Activated CD8-positive, alpha-beta T cell treated with anti-CD3 and anti-CD28 coated beads for 36 hours (primary cell): ENCODE results near the gene SORCS2. TPM values are rescaled to one million over a fixed set of nuclear protein-coding genes. Genes with fewer than 3 reads are reported as not detected.

ENCODE experiments used
- ATAC-seq: fragments of 200-7000 bp; cut with Tn5 transposase; one replicate; pipeline ENCODE4 v1.10.0; 2021; ENCODE audit warnings: mild to moderate bottlenecking, moderate library complexity
- CTCF ChIA-PET: fragments of 350-600 bp; sonication (Branson Sonifier 250); formaldehyde crosslinking; loops from one replicate; lab custom pipeline; 2021; ENCODE audit warnings: antibody characterized with exemption; lab: Charles Lee
- POLR2A ChIA-PET: fragments of 350-600 bp; sonication (Branson Sonifier 250); formaldehyde crosslinking; loops from one replicate; lab custom pipeline; 2021; ENCODE audit warnings: antibody characterized with exemption; lab: Charles Lee
- DNase-seq: peaks from one replicate; pipeline ENCODE4 v3.0.0-alpha.2; 2020
- H3K27ac Mint-ChIP-seq: one replicate; pipeline ENCODE4 v1.8.0; 2021; ENCODE audit warnings: mild to moderate bottlenecking, mixed read lengths
- H3K27me3 Mint-ChIP-seq: one replicate; pipeline ENCODE4 v1.8.0; 2021; ENCODE audit warnings: mixed read lengths
- H3K36me3 Mint-ChIP-seq: one replicate; pipeline ENCODE4 v1.8.0; 2021; ENCODE audit warnings: low read depth, mixed read lengths
- H3K4me1 Mint-ChIP-seq: one replicate; pipeline ENCODE4 v1.8.0; 2021; ENCODE audit warnings: low read depth, mixed read lengths
- H3K4me3 Mint-ChIP-seq: one replicate; pipeline ENCODE4 v1.8.0; 2021; ENCODE audit warnings: mild to moderate bottlenecking, moderate library complexity, mixed read lengths
- H3K9me3 Mint-ChIP-seq: one replicate; pipeline ENCODE4 v1.8.0; 2021; ENCODE audit warnings: mixed read lengths
- CTCF ChIP-seq: fragments of 200-600 bp; IDR thresholded peaks from one replicate; pipeline ENCODE4 v1.8.0; 2022; ENCODE audit warnings: antibody characterized with exemption, mild to moderate bottlenecking
- intact Hi-C: fragments of 100-400 bp; cut with micrococcal nuclease; formaldehyde crosslinking; loops from one replicate; pipeline ENCODE4 v1.10.0; 2022
- total RNA-seq, 2 experiments: library from RNA; stranded (reverse); gene quantifications; one replicate each; pipeline ENCODE4 v1.2.3, GENCODE V29; 2021

The SORCS2 gene
- total RNA-seq, 2 experiments from 2014 or later: 0.05 TPM; not detected in 1

GRCh38 chr4:7762376-7763030 lies 570.2 kb downstream of the SORCS2 start:
- peaks cover 33% of the 10 kb centered on the region for H3K4me1 Mint-ChIP-seq
- ATAC-seq (no peak), DNase-seq (no peak)
- H3K9me3 Mint-ChIP-seq: no peaks in the 10 kb centered on the region
- H3K4me3 Mint-ChIP-seq: no peak overlapping the region
- H3K36me3 Mint-ChIP-seq: peaks cover 2% of the 10 kb centered on the region
- CTCF ChIA-PET: interaction anchor here (0.9 to 5.7 kb wide), 13 partner anchors 8 to 226 kb away, joined by 3 to 63 read pairs (median 5); no protein-coding TSS in a partner anchor
- H3K27ac Mint-ChIP-seq: no peak overlapping the region
- intact Hi-C loops: loop anchor here (5.0 kb wide), 1 partner anchor 40 kb away; no protein-coding TSS in a partner anchor
- no peaks in the 10 kb centered on the region for H3K27me3 Mint-ChIP-seq
- POLR2A ChIA-PET: interaction anchor here (1.2 kb wide), 1 partner anchor 44 kb away, joined by 3 read pairs; no protein-coding TSS in a partner anchor
- TF ChIP-seq CTCF: no peak

- CTCF ChIA-PET: interaction anchor here (1.7 to 5.7 kb wide), 3 partner anchors 20 to 225 kb away, joined by 8 to 63 read pairs (median 10); no protein-coding TSS in a partner anchor
- H3K4me3 Mint-ChIP-seq: no peak overlapping the region
Observed at GRCh38 chr4:7763106-7763505, 570.8 kb downstream of the SORCS2 start.

GRCh38 chr4:7763788-7764187 lies 571.5 kb downstream of the SORCS2 start:
- no peak overlapping the region for H3K4me3 Mint-ChIP-seq
- ATAC-seq: no peak
- DNase-seq: no peak
- peaks cover 2% of the 10 kb centered on the region for H3K36me3 Mint-ChIP-seq
- CTCF ChIA-PET: no interaction called here
- H3K27me3 Mint-ChIP-seq: no peaks in the 10 kb centered on the region
- peaks cover 23% of the 10 kb centered on the region for H3K4me1 Mint-ChIP-seq
- POLR2A ChIA-PET: interaction anchor here (1.0 kb wide), 1 partner anchor 19 kb away, joined by 3 read pairs; no protein-coding TSS in a partner anchor
- no peak for TF ChIP-seq CTCF
- no peak overlapping the region for H3K27ac Mint-ChIP-seq
- intact Hi-C loops: loop anchor here (5.0 kb wide), 1 partner anchor 39 kb away; no protein-coding TSS in a partner anchor
- H3K9me3 Mint-ChIP-seq: no peaks in the 10 kb centered on the region

More at GRCh38 chr4:7763106-7763505, 570.8 kb downstream of the SORCS2 start:
- TF ChIP-seq CTCF: no peak
- ATAC-seq (no peak), DNase-seq (no peak)
- peaks cover 28% of the 10 kb centered on the region for H3K4me1 Mint-ChIP-seq
- POLR2A ChIA-PET: interaction anchor here (1.2 kb wide), 1 partner anchor 44 kb away, joined by 3 read pairs; no protein-coding TSS in a partner anchor
- no peaks in the 10 kb centered on the region for H3K9me3 Mint-ChIP-seq
- intact Hi-C loops: loop anchor here (5.0 kb wide), 1 partner anchor 39 kb away; no protein-coding TSS in a partner anchor
- H3K36me3 Mint-ChIP-seq: peaks cover 2% of the 10 kb centered on the region
- no peak overlapping the region for H3K27ac Mint-ChIP-seq
- H3K27me3 Mint-ChIP-seq: no peaks in the 10 kb centered on the region

GRCh38 chr4:7764466-7764865 lies 572.1 kb downstream of the SORCS2 start:
- ATAC-seq (no peak), DNase-seq (no peak)
- intact Hi-C loops: loop anchor here (5.0 kb wide), 1 partner anchor 38 kb away; no protein-coding TSS in a partner anchor
- ChIA-PET POLR2A (interaction anchor here (1.0 kb wide), 1 partner anchor 20 kb away, joined by 3 read pairs; no protein-coding TSS in a partner anchor), CTCF (interaction anchor here (6.6 kb wide), 1 partner anchor 38 kb away, joined by 33 read pairs; no protein-coding TSS in a partner anchor)
- Mint-ChIP-seq H3K27me3 (no peaks in the 10 kb centered on the region), H3K4me1 (peaks cover 18% of the 10 kb centered on the region), H3K9me3 (no peaks in the 10 kb centered on the region), H3K4me3 (no peak overlapping the region), H3K36me3 (peaks cover 2% of the 10 kb centered on the region), H3K27ac (no peak overlapping the region)
- TF ChIP-seq CTCF: no peak

GRCh38 chr4:7765666-7766065 lies 573.3 kb downstream of the SORCS2 start:
- no peak overlapping the region for H3K27ac Mint-ChIP-seq
- POLR2A ChIA-PET: no interaction called here

More at GRCh38 chr4:7765666-7766065, 573.3 kb downstream of the SORCS2 start:
- Mint-ChIP-seq H3K27me3 (no peaks in the 10 kb centered on the region), H3K36me3 (peaks cover 2% of the 10 kb centered on the region), H3K4me1 (peaks cover 19% of the 10 kb centered on the region), H3K9me3 (no peaks in the 10 kb centered on the region), H3K4me3 (no peak overlapping the region)
- no peak for DNase-seq
- CTCF ChIA-PET: interaction anchor here (6.6 kb wide), 1 partner anchor 37 kb away, joined by 33 read pairs; no protein-coding TSS in a partner anchor
- no peak for ATAC-seq
- no peak for TF ChIP-seq CTCF
- intact Hi-C loops: no loop called here
